CD4-positive, alpha-beta T cell treated with Interleukin-15 for 4 hours (primary cell): ENCODE data around the gene CST2.
"Not testable (repeated sequence)": the region's sequence is repeated elsewhere in the genome, so short reads cannot be mapped to it uniquely, and the experiment has no call there.

ENCODE experiments used
- DNase-seq: peaks from one replicate; pipeline ENCODE4 v3.0.0-alpha.2; 2020; ENCODE audit warnings: low spot score

CST2 gene

GRCh38 chr20:23810349-23810748 lies 16.2 kb downstream of the CST2 start:
- not testable (repeated sequence) for DNase-seq

GRCh38 chr20:23800865-23801264 lies 25.7 kb downstream of the CST2 start:
- no peak for DNase-seq

GRCh38 chr20:23799216-23799847 lies 27.2 kb downstream of the CST2 start:
- not testable (repeated sequence) for DNase-seq

GRCh38 chr20:23795526-23795925 lies 31.0 kb downstream of the CST2 start:
- DNase-seq, result no peak

DNA sequence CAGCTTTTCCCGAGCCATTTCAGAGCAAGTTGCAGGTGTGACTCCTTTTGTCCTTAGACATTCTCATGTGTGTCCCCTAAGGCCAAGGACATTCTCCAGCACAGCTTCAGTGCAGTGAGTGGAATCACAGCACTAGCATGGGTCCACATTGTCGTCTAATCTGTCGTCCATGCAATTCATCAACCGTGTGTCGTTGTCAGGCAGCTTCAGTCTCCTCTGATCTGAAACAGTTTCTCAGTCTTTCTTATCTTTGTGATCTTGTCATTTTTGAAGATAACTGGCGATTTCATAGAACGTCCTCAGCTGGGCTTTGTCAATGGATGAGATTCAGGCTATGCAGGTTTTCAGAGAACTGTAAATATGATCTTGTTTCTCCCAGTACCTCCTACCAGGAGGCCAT lies 31.7 kb downstream of the CST2 start:
- no peak for DNase-seq

DNA sequence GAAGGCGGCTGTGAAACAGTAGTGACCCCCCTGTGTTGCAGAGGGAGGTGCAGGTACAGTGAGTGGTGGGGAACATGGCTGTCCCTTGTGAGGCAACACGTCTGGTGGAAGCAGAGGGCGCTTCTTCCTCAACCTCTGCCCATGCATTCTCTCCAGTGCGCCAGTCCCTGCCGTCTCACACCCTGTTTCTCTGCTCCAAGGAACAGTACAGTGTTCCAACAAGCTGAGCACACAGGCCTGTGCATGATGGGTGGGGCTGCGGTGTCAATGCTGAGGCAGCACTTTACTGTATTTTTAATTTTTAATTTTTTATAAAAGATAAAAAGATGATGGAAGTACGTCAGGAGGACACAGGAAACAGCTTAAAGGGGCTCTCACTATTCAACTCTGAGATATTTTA lies 32.5 kb downstream of the CST2 start:
- DNase-seq, result no peak

- no peak for DNase-seq
Observed at GRCh38 chr20:23783447-23783846, 43.1 kb downstream of the CST2 start.

DNA sequence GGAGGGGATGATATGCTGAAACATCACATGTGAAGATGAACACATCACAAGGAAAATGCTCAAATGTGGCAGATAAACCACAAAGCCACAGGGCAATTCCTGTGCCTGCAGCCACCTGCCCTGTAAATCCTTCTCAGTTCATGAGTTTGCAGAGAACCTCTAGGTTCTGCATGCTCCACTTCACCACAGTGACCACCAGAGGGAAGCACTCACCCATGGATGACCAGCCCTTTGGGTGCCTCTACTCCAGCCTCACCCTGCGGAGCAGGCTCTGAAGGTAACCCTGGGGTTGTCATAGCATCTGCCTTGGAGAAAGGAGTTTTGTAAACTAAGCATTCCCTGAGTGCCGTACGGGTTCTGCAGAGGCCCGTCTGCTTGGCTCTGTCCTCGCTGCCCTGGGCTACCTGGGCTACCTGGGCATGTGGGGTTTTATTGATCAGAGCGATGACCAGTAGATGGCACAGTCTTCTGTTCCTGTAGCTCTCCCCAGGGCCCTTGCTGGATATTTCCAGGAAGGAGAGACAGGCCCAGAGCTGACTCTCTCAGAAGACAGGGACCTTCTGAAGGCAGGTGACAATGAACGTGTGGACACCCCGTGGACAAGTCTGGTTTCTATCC lies 44.1 kb downstream of the CST2 start:
- DNase-seq, result no peak

DNA sequence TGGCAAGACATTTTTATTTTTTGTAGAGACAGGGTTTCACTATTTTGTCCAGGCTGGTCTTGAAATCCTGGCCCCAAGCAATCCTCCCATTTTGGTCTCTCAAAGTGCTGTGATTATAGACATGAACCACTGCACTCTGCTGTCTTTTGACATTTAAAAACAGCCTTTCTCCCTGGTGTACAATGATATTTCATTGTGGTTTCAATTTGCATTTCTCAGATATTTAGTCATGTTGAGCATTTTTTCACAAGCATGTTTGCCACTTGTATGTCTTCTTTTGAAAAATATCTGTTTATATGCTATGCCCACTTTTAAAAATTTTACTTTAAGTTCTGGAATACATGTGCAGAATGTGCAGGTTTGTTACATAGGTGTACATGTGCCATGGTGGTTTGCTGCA lies 47.9 kb downstream of the CST2 start:
- DNase-seq, result not testable (repeated sequence)

- DNase-seq, result not testable (repeated sequence)
Observed at GRCh38 chr20:23777380-23777779, 49.1 kb downstream of the CST2 start.

GRCh38 chr20:23776067-23776771 lies 50.3 kb downstream of the CST2 start:
- DNase-seq, result no peak

- DNase-seq, result no peak
Observed at GRCh38 chr20:23774081-23774480, 52.4 kb downstream of the CST2 start.
